ENCODE data around the gene CENPP.

The CENPP gene

GRCh38 chr9:92299116-92299515 lies 26.6 kb upstream of the CENPP start:
- Histone ChIP-seq H3K4me1 (ENCODE audit: control insufficient read depth in 1 of 2, insufficient read depth in 1 of 2, low read depth in 1 of 2, low read length in 1 of 2) (peaks cover 4 to 5% of the 10 kb centered on the region in 2 experiments), H3K36me3 (peaks cover 55% of the 10 kb centered on the region)

DNA sequence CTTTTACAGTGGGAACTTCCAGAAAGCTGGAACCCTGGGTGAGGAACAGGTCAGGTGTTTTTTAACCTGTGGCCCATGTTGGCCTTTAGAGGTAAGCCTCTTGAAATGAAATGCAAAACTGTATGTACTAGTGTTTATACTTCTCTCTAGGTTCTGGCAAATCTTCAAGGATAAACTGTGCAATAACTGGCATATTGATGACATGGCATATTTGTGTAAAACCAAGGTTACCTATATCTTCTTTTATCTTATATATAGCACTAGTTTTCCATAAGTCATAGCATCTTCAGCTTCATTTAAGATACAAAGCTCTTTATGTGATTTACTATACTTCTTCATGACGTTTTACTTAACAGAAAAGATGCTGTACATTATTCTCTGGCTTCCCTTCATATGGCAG lies 24.8 kb upstream of the CENPP start:
- Histone ChIP-seq H3K4me3 (ENCODE audit: low read depth in 1 of 2, low read length in 1 of 2) (no peak overlapping the region), H3K27ac (no peak overlapping the region), H3K4me1 (ENCODE audit: control insufficient read depth in 1 of 2, insufficient read depth in 1 of 2, low read depth in 1 of 2, low read length in 1 of 2) (no peaks in the 10 kb centered on the region), H3K27me3 (no peaks in the 10 kb centered on the region), H3K9me3 (no peaks in the 10 kb centered on the region), H3K36me3 (peaks cover 73% of the 10 kb centered on the region)
- TF ChIP-seq, protein P1, sequence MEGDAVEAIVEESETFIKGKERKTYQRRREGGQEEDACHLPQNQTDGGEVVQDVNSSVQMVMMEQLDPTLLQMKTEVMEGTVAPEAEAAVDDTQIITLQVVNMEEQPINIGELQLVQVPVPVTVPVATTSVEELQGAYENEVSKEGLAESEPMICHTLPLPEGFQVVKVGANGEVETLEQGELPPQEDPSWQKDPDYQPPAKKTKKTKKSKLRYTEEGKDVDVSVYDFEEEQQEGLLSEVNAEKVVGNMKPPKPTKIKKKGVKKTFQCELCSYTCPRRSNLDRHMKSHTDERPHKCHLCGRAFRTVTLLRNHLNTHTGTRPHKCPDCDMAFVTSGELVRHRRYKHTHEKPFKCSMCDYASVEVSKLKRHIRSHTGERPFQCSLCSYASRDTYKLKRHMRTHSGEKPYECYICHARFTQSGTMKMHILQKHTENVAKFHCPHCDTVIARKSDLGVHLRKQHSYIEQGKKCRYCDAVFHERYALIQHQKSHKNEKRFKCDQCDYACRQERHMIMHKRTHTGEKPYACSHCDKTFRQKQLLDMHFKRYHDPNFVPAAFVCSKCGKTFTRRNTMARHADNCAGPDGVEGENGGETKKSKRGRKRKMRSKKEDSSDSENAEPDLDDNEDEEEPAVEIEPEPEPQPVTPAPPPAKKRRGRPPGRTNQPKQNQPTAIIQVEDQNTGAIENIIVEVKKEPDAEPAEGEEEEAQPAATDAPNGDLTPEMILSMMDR (IDR thresholded peaks at IDR 0.05), result no peak

More at GRCh38 chr9:92299116-92299515, 26.6 kb upstream of the CENPP start:
- Histone ChIP-seq H3K4me3 (ENCODE audit: low read depth in 1 of 2, low read length in 1 of 2) (no peak overlapping the region), H3K27ac (no peak overlapping the region), H3K9me3 (no peaks in the 10 kb centered on the region), H3K27me3 (no peaks in the 10 kb centered on the region)
- TF ChIP-seq, protein P1 (IDR thresholded peaks at IDR 0.05), result no peak

DNA sequence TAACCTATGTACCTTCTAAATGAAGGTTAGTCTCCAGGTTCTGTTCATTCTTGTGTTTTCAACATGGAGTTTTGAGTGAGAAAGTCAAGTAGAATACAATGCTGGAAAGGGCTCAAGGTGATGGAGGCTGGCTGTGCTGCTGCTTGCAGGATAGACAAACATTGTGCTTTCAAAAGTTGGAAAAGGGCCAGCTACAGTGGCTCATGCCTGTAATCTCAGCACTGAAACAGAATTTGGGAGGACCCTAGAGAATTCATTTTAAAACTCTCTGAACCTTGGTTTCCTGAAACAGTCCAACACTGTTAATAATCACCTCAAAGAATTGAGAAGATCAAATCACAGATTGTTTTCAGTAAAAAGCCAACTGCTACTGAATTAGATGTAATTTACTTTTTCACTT lies 16.9 kb upstream of the CENPP start:
- Histone ChIP-seq H3K4me1 (ENCODE audit: control insufficient read depth in 1 of 2, insufficient read depth in 1 of 2, low read depth in 1 of 2, low read length in 1 of 2) (no peaks in the 10 kb centered on the region), H3K27ac (no peak overlapping the region), H3K27me3 (no peaks in the 10 kb centered on the region), H3K4me3 (ENCODE audit: low read depth in 1 of 2, low read length in 1 of 2) (no peak overlapping the region), H3K9me3 (no peaks in the 10 kb centered on the region), H3K36me3 (peaks cover 72% of the 10 kb centered on the region)
- TF ChIP-seq, protein P1 (IDR thresholded peaks at IDR 0.05), result no peak

GRCh38 chr9:92310562-92310961 lies 15.2 kb upstream of the CENPP start:
- peaks cover 65% of the 10 kb centered on the region for H3K36me3 ChIP-seq
- TF ChIP-seq, protein P1 (IDR thresholded peaks at IDR 0.05), result no peak
- H3K27ac ChIP-seq, result no peak overlapping the region
- H3K4me1 ChIP-seq (ENCODE audit: control insufficient read depth in 1 of 2, insufficient read depth in 1 of 2, low read depth in 1 of 2, low read length in 1 of 2), result no peaks in the 10 kb centered on the region
- no peaks in the 10 kb centered on the region for H3K9me3 ChIP-seq
- H3K27me3 ChIP-seq, result no peaks in the 10 kb centered on the region
- no peak overlapping the region for H3K4me3 ChIP-seq (ENCODE audit: low read depth in 1 of 2, low read length in 1 of 2)

- Histone ChIP-seq H3K36me3 (peaks cover 63% of the 10 kb centered on the region), H3K27ac (no peak overlapping the region), H3K4me1 (ENCODE audit: control insufficient read depth in 1 of 2, insufficient read depth in 1 of 2, low read depth in 1 of 2, low read length in 1 of 2) (no peaks in the 10 kb centered on the region), H3K9me3 (no peaks in the 10 kb centered on the region), H3K4me3 (ENCODE audit: low read depth in 1 of 2, low read length in 1 of 2) (no peak overlapping the region), H3K27me3 (no peaks in the 10 kb centered on the region)
- TF ChIP-seq, protein P1 (IDR thresholded peaks at IDR 0.05), result no peak
These were observed 12.7 kb upstream of the CENPP start for GRCh38 chr9:92312887-92313623.
